Gastrocnemius medialis (tissue), 4 donors: ENCODE data around the gene PBX1.

Experiments used
- CTCF ChIP-seq, 5 experiments: fragments of 450-650 bp in 3 of 5; fragments of 200-600 bp in 2 of 5; sonication (generic) in 2 of 5; IDR thresholded peaks in 4 of 5; conservative IDR thresholded peaks in 1 of 5; 1 replicate in 4 of 5; 2 replicates in 1 of 5; pipeline ENCODE4 v1.5.1; 2016 to 2019; ENCODE audit warnings: antibody characterized with exemption in 5 of 5, mild to moderate bottlenecking in 3 of 5, moderate library complexity in 3 of 5
- POLR2A ChIP-seq, 2 donors: fragments of 450-650 bp; IDR thresholded peaks; one replicate each; pipeline ENCODE4 v1.6.1; 2017; ENCODE audit warnings: antibody characterized with exemption in 2 of 2, mild to moderate bottlenecking in 2 of 2, moderate library complexity in 2 of 2

- TF ChIP-seq CTCF (IDR thresholded peaks at IDR 0.05 in 4 of 5, conservative IDR thresholded peaks at IDR 0.05 in 1 of 5) (no peak), POLR2A (IDR thresholded peaks at IDR 0.05) (no peak)
Observed at GRCh38 chr1:164719676-164720439, 160.9 kb downstream of the PBX1 start.
